ENCODE data around the gene TEX48. TPM values are rescaled to one million over a fixed set of nuclear protein-coding genes. Genes with fewer than 3 reads are reported as not detected.

TEX48 gene
- total and polyA plus RNA-seq, 2 donors (not counting 1 experiment from before 2014, with no cell fraction given), result not detected

GRCh38 chr9:114633438-114634089, 48.4 kb downstream of the TEX48 start:
- Histone ChIP-seq H3K27me3 (replicated peaks in 1 of 4; ENCODE audit: control extremely low read depth in 1 of 4, control insufficient read depth in 3 of 4, insufficient read depth in 4 of 4, low read length in 3 of 4) (no peaks in the 10 kb centered on the region), H3K36me3 (replicated peaks in 1 of 2; ENCODE audit: control extremely low read depth in 1 of 2, control insufficient read depth in 1 of 2, extremely low read depth in 1 of 2, insufficient read depth in 2 of 2, low read length in 1 of 2) (peaks cover 22 to 90% of the 10 kb centered on the region in 2 experiments), H4K20me1 (ENCODE audit: control insufficient read depth, insufficient read depth, low read length, poor library complexity, severe bottlenecking) (no peaks in the 10 kb centered on the region), H3K79me2 (ENCODE audit: control insufficient read depth, insufficient read depth, low read length) (no peaks in the 10 kb centered on the region), H3K4me3 (ENCODE audit: control extremely low read depth in 1 of 5, extremely low read depth in 1 of 5, insufficient read depth in 1 of 5, low read depth in 2 of 5, low read length in 4 of 5) (no peak overlapping the region), H3K4me1 (ENCODE audit: control insufficient read depth in 2 of 2, insufficient read depth in 2 of 2, low read length in 2 of 2) (no peaks in the 10 kb centered on the region), H3K9ac (ENCODE audit: low read length) (no peak overlapping the region), H3K9me3 (ENCODE audit: control extremely low read depth in 1 of 3, control insufficient read depth in 2 of 3, insufficient read depth in 1 of 3, low read length in 2 of 3) (no peaks in the 10 kb centered on the region), H3K4me2 (replicated peaks; ENCODE audit: low read depth, low read length, poor library complexity, severe bottlenecking) (no peak overlapping the region), H2AFZ (ENCODE audit: insufficient read depth, low read depth, low read length, poor library complexity, severe bottlenecking) (no peak overlapping the region), H3K27ac (ENCODE audit: low read length in 2 of 2) (no peak overlapping the region)
- DNase-seq (no peak), ATAC-seq (ENCODE audit: low read depth) (no peak)
- CTCF ChIA-PET, result interaction anchor here (0.5 to 0.7 kb wide), 2 partner anchors 42 to 93 kb away, joined by 3 to 4 read pairs; no protein-coding TSS in a partner anchor
- Mint-ChIP-seq H3K27me3 (no peaks in the 10 kb centered on the region), H3K4me1 (no peaks in the 10 kb centered on the region), H3K27ac (no peak overlapping the region), H3K9me3 (ENCODE audit: insufficient read depth) (no peaks in the 10 kb centered on the region), H3K4me3 (no peak overlapping the region)
- intact Hi-C loops (cut with micrococcal nuclease), result no loop called here
- TF ChIP-seq CTCF (IDR thresholded peaks at IDR 0.05), result no peak
- TF ChIP-seq EZH2 (IDR thresholded peaks at IDR 0.05; ENCODE audit: borderline replicate concordance, insufficient read depth, low read depth, low read length, poor library complexity, severe bottlenecking), result no peak
- 96% methylated on average over 4 of the region's 11 CpGs for WGBS (ENCODE audit: insufficient coverage)
- POLR2A ChIA-PET, result no interaction called here

GRCh38 chr9:114631166-114631565, 50.8 kb downstream of the TEX48 start:
- ATAC-seq (ENCODE audit: low read depth) (no peak), DNase-seq (no peak)
- intact Hi-C loops (cut with micrococcal nuclease), result no loop called here
- POLR2A ChIA-PET, result no interaction called here
- no peaks in the 10 kb centered on the region for H3K27me3 Mint-ChIP-seq
- H3K27ac ChIP-seq (ENCODE audit: low read length in 2 of 2), result no peak overlapping the region
- no peak overlapping the region for H3K4me2 ChIP-seq (replicated peaks; ENCODE audit: low read depth, low read length, poor library complexity, severe bottlenecking)
- no peak overlapping the region for H3K27ac Mint-ChIP-seq
- no CpG with 5 or more reads among the region's 2 CpGs for WGBS (ENCODE audit: insufficient coverage)
- H3K4me3 Mint-ChIP-seq, result no peak overlapping the region
- H3K27me3 ChIP-seq (replicated peaks in 1 of 4; ENCODE audit: control extremely low read depth in 1 of 4, control insufficient read depth in 3 of 4, insufficient read depth in 4 of 4, low read length in 3 of 4), result no peaks in the 10 kb centered on the region
- TF ChIP-seq CTCF (IDR thresholded peaks at IDR 0.05) (no peak), EZH2 (IDR thresholded peaks at IDR 0.05; ENCODE audit: borderline replicate concordance, insufficient read depth, low read depth, low read length, poor library complexity, severe bottlenecking) (no peak)
- no peaks in the 10 kb centered on the region for H3K9me3 Mint-ChIP-seq (ENCODE audit: insufficient read depth)
- H3K4me3 ChIP-seq (ENCODE audit: control extremely low read depth in 1 of 5, extremely low read depth in 1 of 5, insufficient read depth in 1 of 5, low read depth in 2 of 5, low read length in 4 of 5), result no peak overlapping the region
- H3K4me1 ChIP-seq (ENCODE audit: control insufficient read depth in 2 of 2, insufficient read depth in 2 of 2, low read length in 2 of 2), result no peaks in the 10 kb centered on the region
- H3K36me3 ChIP-seq (replicated peaks in 1 of 2; ENCODE audit: control extremely low read depth in 1 of 2, control insufficient read depth in 1 of 2, extremely low read depth in 1 of 2, insufficient read depth in 2 of 2, low read length in 1 of 2), result peaks cover 26 to 92% of the 10 kb centered on the region in 2 experiments
- no peak overlapping the region for H2AFZ ChIP-seq (ENCODE audit: insufficient read depth, low read depth, low read length, poor library complexity, severe bottlenecking)
- no peaks in the 10 kb centered on the region for H3K9me3 ChIP-seq (ENCODE audit: control extremely low read depth in 1 of 3, control insufficient read depth in 2 of 3, insufficient read depth in 1 of 3, low read length in 2 of 3)
- H3K4me1 Mint-ChIP-seq, result no peaks in the 10 kb centered on the region
- H4K20me1 ChIP-seq (ENCODE audit: control insufficient read depth, insufficient read depth, low read length, poor library complexity, severe bottlenecking), result peaks cover 7% of the 10 kb centered on the region
- H3K9ac ChIP-seq (ENCODE audit: low read length), result no peak overlapping the region
- H3K79me2 ChIP-seq (ENCODE audit: control insufficient read depth, insufficient read depth, low read length), result peaks cover 12% of the 10 kb centered on the region
- CTCF ChIA-PET, result interaction anchor here (0.7 kb wide), 1 partner anchor 287 kb away, joined by 3 read pairs; no protein-coding TSS in a partner anchor
